ENCODE results near the gene UTF1.

Gene UTF1

GRCh38 chr10:133230044-133230361, at the start of gene UTF1:
Gene UTF1, plus strand, starts transcription at chr10:133230217. Its CDS starts 72 bp downstream, at chr10:133230289.
- H3K4me1 ChIP-seq (ENCODE audit: control insufficient read depth, insufficient read depth, low read length) = no peaks in the 10 kb centered on the region
- no peak within 1 kb of the TSS for H3K9ac ChIP-seq (ENCODE audit: low read length)
- no peak within 1 kb of the TSS for H3K27ac ChIP-seq (ENCODE audit: low read depth, low read length)
- peaks cover 7% of the 10 kb centered on the region for H3K27me3 ChIP-seq (ENCODE audit: control insufficient read depth, insufficient read depth, low read length)
- H3K4me3 ChIP-seq (ENCODE audit: low read length) = no peak within 1 kb of the TSS
- no peaks in the 10 kb centered on the region for H3K36me3 ChIP-seq (ENCODE audit: control insufficient read depth, insufficient read depth, low read length)

DNA sequence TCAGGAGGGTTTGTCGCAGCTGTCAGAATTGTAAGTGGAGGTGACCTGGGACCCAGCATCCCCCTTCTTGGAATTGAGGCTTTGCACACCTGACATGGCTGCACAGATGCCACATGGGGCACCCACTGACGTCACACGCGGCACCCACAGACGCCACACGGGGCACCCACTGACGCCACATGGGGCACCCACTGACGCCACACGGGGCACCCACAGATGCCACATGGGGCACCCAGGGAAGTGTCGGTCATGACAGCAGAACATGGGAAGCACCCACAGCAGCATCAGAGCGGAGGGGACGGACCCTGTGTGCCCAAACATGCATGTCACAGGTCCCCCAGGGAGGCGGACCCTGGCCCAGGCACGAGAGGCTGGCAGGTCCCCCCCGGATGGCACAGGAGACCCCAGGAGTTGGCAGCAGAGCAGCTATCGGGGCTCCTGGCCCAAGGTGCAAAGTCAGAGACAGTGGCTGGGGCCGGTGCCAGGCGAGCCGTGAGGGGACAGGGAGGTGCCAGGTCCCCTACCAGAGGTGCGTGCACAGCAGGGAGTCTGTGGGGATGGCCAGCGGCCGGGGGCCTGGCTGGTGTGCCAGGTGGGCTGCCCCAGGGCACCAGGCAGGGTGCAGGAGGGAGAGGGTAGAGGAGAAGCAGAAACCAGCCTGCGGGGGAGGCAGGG, 48.9 kb upstream of the UTF1 start:
- Histone ChIP-seq H3K27ac (ENCODE audit: low read depth, low read length) (no peak overlapping the region), H3K36me3 (ENCODE audit: control insufficient read depth, insufficient read depth, low read length) (no peaks in the 10 kb centered on the region), H3K4me1 (ENCODE audit: control insufficient read depth, insufficient read depth, low read length) (no peaks in the 10 kb centered on the region), H3K27me3 (ENCODE audit: control insufficient read depth, insufficient read depth, low read length) (no peaks in the 10 kb centered on the region), H3K4me3 (ENCODE audit: low read length) (no peak overlapping the region), H3K9ac (ENCODE audit: low read length) (no peak overlapping the region)

GRCh38 chr10:133182190-133182589, 47.8 kb upstream of the UTF1 start:
- no peak overlapping the region for H3K4me3 ChIP-seq (ENCODE audit: low read length)
- no peaks in the 10 kb centered on the region for H3K36me3 ChIP-seq (ENCODE audit: control insufficient read depth, insufficient read depth, low read length)
- no peaks in the 10 kb centered on the region for H3K27me3 ChIP-seq (ENCODE audit: control insufficient read depth, insufficient read depth, low read length)
- no peak overlapping the region for H3K27ac ChIP-seq (ENCODE audit: low read depth, low read length)
- no peaks in the 10 kb centered on the region for H3K4me1 ChIP-seq (ENCODE audit: control insufficient read depth, insufficient read depth, low read length)
- H3K9ac ChIP-seq (ENCODE audit: low read length) = no peak overlapping the region

GRCh38 chr10:133182791-133183645, 47.0 kb upstream of the UTF1 start:
- H3K9ac ChIP-seq (ENCODE audit: low read length) = no peak overlapping the region
- H3K4me1 ChIP-seq (ENCODE audit: control insufficient read depth, insufficient read depth, low read length) = no peaks in the 10 kb centered on the region
- H3K4me3 ChIP-seq (ENCODE audit: low read length) = no peak overlapping the region
- no peaks in the 10 kb centered on the region for H3K36me3 ChIP-seq (ENCODE audit: control insufficient read depth, insufficient read depth, low read length)
- H3K27me3 ChIP-seq (ENCODE audit: control insufficient read depth, insufficient read depth, low read length) = no peaks in the 10 kb centered on the region
- H3K27ac ChIP-seq (ENCODE audit: low read depth, low read length) = no peak overlapping the region

GRCh38 chr10:133183646-133184378, 46.2 kb upstream of the UTF1 start:
- no peaks in the 10 kb centered on the region for H3K36me3 ChIP-seq (ENCODE audit: control insufficient read depth, insufficient read depth, low read length)
- no peak overlapping the region for H3K4me3 ChIP-seq (ENCODE audit: low read length)
- no peak overlapping the region for H3K27ac ChIP-seq (ENCODE audit: low read depth, low read length)

DNA sequence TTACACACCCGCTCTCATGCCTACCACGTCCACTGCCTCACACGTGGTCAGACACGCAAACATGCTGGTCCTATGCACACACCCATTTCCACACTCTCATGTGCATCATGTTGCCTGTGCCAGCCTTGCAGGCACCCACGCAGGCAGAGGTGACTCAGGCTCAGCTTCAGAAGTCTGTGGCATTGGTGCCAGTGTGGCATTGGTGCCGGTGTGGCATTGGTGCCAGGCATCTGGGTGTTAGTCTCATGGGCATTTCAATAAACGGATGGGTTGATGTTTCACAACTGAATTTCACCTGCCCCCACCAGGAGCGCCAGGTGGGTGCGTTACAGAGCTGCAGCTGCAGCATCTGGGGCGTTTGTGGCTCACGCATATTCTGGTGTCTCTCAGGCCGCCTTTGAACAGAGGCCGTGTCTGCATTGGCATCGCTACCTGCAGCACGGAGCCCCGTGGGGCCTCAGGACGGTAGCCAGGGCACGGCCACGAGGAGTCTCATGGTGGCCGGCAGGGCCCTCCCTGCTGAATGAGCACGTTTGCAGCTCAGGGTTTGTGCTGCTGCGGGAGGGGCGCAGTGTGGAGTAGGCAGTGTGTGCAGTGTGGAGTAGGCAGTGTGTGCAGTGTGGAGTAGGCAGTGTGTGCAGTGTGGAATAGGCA, 45.3 kb upstream of the UTF1 start:
- H3K27me3 ChIP-seq (ENCODE audit: control insufficient read depth, insufficient read depth, low read length) = no peaks in the 10 kb centered on the region

More at GRCh38 chr10:133183646-133184378, 46.2 kb upstream of the UTF1 start:
- no peak overlapping the region for H3K9ac ChIP-seq (ENCODE audit: low read length)
- no peaks in the 10 kb centered on the region for H3K27me3 ChIP-seq (ENCODE audit: control insufficient read depth, insufficient read depth, low read length)
- H3K4me1 ChIP-seq (ENCODE audit: control insufficient read depth, insufficient read depth, low read length) = no peaks in the 10 kb centered on the region

DNA sequence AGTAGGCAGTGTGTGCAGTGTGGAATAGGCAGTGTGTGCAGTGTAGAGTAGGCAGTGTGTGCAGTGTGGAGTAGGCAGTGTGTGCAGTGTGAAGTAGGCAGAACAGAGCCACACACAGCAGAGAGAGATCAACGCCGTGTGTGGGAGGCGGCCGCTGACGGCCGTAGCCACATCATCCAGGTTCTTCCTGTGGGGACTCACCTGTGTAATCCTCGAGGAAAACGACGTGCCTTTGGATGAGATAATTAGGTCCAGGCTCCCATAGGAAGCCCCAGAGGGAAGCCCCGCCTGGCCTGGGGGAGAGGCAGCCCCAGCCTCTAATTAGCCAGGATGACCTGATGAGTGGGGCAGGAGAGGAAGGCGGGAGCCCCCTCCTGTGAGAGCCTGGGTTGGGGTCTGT, 44.6 kb upstream of the UTF1 start:
- Histone ChIP-seq H3K36me3 (ENCODE audit: control insufficient read depth, insufficient read depth, low read length) (no peaks in the 10 kb centered on the region), H3K4me3 (ENCODE audit: low read length) (no peak overlapping the region), H3K27ac (ENCODE audit: low read depth, low read length) (no peak overlapping the region), H3K27me3 (ENCODE audit: control insufficient read depth, insufficient read depth, low read length) (no peaks in the 10 kb centered on the region), H3K9ac (ENCODE audit: low read length) (no peak overlapping the region), H3K4me1 (ENCODE audit: control insufficient read depth, insufficient read depth, low read length) (no peaks in the 10 kb centered on the region)

More for the DNA sequence above, 45.3 kb upstream of the UTF1 start:
- Histone ChIP-seq H3K4me1 (ENCODE audit: control insufficient read depth, insufficient read depth, low read length) (no peaks in the 10 kb centered on the region), H3K4me3 (ENCODE audit: low read length) (no peak overlapping the region), H3K9ac (ENCODE audit: low read length) (no peak overlapping the region), H3K27ac (ENCODE audit: low read depth, low read length) (no peak overlapping the region), H3K36me3 (ENCODE audit: control insufficient read depth, insufficient read depth, low read length) (no peaks in the 10 kb centered on the region)

- Histone ChIP-seq H3K4me3 (ENCODE audit: low read length) (no peak overlapping the region), H3K9ac (ENCODE audit: low read length) (no peak overlapping the region), H3K4me1 (ENCODE audit: control insufficient read depth, insufficient read depth, low read length) (no peaks in the 10 kb centered on the region), H3K36me3 (ENCODE audit: control insufficient read depth, insufficient read depth, low read length) (no peaks in the 10 kb centered on the region), H3K27ac (ENCODE audit: low read depth, low read length) (no peak overlapping the region), H3K27me3 (ENCODE audit: control insufficient read depth, insufficient read depth, low read length) (no peaks in the 10 kb centered on the region)
Observed at GRCh38 chr10:133185916-133186315, 44.1 kb upstream of the UTF1 start.

DNA sequence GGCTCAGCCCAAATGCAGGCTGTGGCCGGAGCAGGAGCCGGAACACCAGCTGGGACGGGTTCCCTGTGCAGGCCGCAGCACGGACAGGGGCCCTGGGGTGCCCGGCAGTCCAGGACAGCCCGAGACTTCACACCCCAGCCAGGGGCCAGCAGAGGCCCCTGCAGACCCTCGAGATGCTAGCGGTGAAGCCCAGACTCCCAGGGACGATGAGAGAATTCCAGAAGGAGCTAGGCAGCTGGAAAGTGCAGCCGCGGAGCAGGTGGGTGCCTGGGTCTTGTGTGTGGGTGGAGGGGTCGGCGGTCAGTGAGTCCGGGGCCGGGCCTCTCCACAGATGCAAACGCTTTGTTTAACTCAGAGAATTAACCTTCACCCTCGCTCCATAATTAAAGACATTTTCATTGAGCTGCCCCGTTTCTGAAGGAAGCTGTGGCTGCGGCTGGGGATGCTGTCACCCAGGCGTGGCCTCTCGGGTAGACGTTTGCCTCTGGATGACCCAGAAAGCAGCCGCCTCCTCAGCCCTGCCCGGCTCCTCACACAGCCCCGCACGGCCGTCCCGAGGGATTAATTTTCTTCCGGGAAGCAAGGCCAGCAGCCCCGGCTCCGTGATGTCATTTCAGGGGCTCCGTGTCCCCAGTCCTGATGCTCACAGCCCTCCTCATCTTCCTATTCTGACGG, 43.5 kb upstream of the UTF1 start:
- Histone ChIP-seq H3K36me3 (ENCODE audit: control insufficient read depth, insufficient read depth, low read length) (no peaks in the 10 kb centered on the region), H3K9ac (ENCODE audit: low read length) (no peak overlapping the region), H3K27ac (ENCODE audit: low read depth, low read length) (no peak overlapping the region), H3K4me1 (ENCODE audit: control insufficient read depth, insufficient read depth, low read length) (no peaks in the 10 kb centered on the region), H3K4me3 (ENCODE audit: low read length) (no peak overlapping the region), H3K27me3 (ENCODE audit: control insufficient read depth, insufficient read depth, low read length) (no peaks in the 10 kb centered on the region)

DNA sequence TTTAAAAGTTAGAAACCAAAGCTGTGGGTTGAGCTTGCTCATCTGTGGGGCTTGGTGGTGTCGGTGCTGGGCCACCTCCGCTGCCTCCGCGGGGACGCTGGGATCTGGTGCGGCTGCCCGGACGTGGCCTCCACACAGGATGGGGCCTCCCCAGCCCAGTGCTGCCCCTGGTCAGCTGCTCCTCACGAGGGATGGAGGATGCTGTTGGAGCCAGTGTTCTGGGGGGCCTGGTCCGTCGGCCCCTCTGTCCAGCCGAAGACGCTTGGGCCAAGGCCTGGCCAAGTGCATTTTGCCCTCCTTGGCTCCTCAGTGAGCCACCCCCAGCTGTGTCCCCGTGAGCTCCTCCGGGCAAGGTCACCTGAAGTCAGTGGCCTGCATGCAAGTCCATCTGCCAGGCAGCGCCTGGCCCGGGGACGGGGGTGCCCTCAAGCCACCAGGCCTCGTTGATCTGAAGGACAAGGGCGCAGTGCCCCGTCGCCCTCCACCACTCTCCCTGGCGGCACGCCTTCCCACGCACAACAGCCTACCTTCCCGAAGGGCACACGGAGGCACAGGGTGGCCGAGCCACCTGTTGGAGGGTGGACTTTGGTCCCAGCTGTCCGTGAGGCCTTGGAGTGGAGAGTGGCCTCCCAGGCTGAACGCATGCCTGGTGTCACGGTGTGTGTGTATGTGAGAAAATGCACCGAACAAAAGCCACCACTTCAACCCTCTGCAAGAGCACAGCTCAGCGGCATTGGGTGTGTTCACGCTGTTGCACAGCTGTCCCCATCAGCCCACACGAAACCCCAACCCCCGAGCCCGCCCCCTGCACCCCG, 42.7 kb upstream of the UTF1 start:
- no peaks in the 10 kb centered on the region for H3K36me3 ChIP-seq (ENCODE audit: control insufficient read depth, insufficient read depth, low read length)
- H3K4me3 ChIP-seq (ENCODE audit: low read length) = no peak overlapping the region
- no peak overlapping the region for H3K27ac ChIP-seq (ENCODE audit: low read depth, low read length)
- H3K27me3 ChIP-seq (ENCODE audit: control insufficient read depth, insufficient read depth, low read length) = no peaks in the 10 kb centered on the region
- H3K4me1 ChIP-seq (ENCODE audit: control insufficient read depth, insufficient read depth, low read length) = no peaks in the 10 kb centered on the region
- H3K9ac ChIP-seq (ENCODE audit: low read length) = no peak overlapping the region

DNA sequence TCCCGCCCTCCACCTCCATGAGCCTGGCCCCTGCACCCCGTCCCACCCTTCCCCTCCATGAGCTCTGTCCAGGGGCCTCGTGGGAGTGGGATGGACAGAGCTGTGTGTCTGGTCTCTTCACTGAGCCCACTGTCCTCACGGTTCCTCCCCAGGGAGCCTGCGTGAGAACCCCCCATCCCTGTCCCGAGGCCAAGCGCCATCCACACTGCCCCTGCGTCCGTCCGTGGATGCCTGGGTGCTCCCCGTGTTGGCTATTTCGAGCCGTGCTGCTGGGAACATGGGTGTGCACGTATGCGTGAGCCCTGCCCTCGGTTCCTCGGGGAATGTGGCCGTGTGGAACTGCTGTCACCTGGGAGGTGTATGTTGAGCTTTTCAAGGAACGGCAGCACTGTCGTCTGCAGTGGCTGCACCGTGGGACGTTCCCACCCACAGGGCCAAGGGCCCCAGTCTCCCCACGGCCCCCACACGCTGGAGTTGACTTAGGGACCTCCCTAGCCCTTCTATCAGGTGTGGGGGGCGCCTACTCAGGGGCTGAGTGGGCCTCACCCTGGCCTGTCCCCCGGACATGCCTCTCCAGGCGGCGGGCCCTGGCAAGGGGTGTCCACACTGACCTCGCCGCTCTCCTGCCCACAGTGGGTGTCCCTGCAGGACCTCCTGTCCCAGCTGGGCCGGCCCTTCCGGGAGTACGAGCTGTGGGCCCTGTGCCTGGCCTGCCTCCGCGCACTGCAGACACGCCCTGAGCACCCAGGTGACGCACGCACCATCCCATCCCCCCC, 41.9 kb upstream of the UTF1 start:
- Histone ChIP-seq H3K9ac (ENCODE audit: low read length) (no peak overlapping the region), H3K4me3 (ENCODE audit: low read length) (no peak overlapping the region), H3K27me3 (ENCODE audit: control insufficient read depth, insufficient read depth, low read length) (no peaks in the 10 kb centered on the region), H3K27ac (ENCODE audit: low read depth, low read length) (no peak overlapping the region), H3K4me1 (ENCODE audit: control insufficient read depth, insufficient read depth, low read length) (no peaks in the 10 kb centered on the region), H3K36me3 (ENCODE audit: control insufficient read depth, insufficient read depth, low read length) (no peaks in the 10 kb centered on the region)

Data from rectal smooth muscle tissue (tissue), 1 donor.